ENCODE measurements around the gene NCAM1.

The NCAM1 gene

GRCh38 chr11:113134626-113135025 is 173.4 kb downstream of the NCAM1 start:
- DNase-seq: no peak

- DNase-seq: no peak
Measured at GRCh38 chr11:113137713-113138529, 176.7 kb downstream of the NCAM1 start.

GRCh38 chr11:113138731-113139130 is 177.5 kb downstream of the NCAM1 start:
- no peak for DNase-seq

GRCh38 chr11:113141010-113141409 is 179.8 kb downstream of the NCAM1 start:
- DNase-seq: no peak

DNA sequence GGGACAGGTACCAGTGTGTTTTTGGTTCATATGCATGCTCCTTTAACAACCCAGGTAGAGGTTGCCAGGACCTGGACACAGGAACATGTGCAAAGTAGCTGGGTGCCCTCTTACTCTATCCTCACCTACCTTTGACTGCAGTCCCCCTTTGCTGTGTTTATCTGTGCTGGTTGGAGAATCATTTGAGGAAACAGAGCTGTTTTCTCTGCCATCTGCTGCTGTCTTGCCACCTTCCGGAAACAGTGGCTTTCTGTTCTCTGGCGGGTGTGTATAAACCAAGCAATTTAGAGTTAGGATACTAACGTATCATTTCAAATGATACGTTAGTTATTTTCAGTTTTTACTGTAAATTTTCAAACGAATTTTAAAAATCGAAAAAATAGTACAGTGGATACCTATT is 181.3 kb downstream of the NCAM1 start:
- DNase-seq: no peak

GRCh38 chr11:113147249-113147648 is 186.0 kb downstream of the NCAM1 start:
- no peak for DNase-seq

DNA sequence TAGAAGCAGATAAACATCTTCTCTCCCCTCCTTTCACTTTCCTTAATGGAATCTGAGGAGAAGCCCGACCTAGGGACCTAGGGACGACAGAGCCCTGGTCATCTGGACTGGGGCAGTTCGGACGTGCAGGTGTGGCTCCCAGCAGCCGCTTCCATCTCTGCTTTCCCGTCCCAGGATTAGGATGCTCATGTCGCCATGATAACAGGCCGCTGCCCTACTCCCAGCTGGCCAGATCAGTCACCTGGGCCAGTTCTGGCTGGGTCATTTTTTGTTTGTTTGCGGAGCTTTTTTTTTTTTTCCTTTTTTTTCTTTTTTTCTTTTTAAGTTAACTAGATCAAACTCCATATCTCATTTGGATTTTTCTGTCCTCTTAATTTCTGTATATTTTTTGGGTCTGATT is 186.9 kb downstream of the NCAM1 start:
- DNase-seq: no peak

- DNase-seq: no peak
Measured at GRCh38 chr11:113148652-113149051, 187.4 kb downstream of the NCAM1 start.

- no peak for DNase-seq
Measured at GRCh38 chr11:113151521-113151920, 190.3 kb downstream of the NCAM1 start.

- DNase-seq: no peak
Measured at GRCh38 chr11:113152500-113152899, 191.3 kb downstream of the NCAM1 start.

GRCh38 chr11:113153847-113154246 is 192.6 kb downstream of the NCAM1 start:
- DNase-seq: no peak

- no peak for DNase-seq
Measured at GRCh38 chr11:113159988-113160807, 199.0 kb downstream of the NCAM1 start.

DNA sequence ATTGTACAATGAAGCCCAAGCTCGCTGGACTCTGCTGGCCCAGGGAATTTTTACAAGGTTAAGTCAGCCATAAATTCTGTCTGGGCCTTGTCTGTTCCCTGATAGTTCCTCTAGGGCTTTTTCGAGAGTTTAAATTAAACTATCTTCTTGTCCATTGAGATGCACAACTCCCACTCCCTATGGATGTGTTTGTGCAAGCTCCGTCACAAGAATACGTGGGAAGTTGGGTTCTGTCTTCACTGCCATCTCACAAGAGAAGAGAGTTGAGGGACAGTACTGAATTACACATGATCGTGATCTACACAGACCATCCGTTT is 199.5 kb downstream of the NCAM1 start:
- no peak for DNase-seq

DNA sequence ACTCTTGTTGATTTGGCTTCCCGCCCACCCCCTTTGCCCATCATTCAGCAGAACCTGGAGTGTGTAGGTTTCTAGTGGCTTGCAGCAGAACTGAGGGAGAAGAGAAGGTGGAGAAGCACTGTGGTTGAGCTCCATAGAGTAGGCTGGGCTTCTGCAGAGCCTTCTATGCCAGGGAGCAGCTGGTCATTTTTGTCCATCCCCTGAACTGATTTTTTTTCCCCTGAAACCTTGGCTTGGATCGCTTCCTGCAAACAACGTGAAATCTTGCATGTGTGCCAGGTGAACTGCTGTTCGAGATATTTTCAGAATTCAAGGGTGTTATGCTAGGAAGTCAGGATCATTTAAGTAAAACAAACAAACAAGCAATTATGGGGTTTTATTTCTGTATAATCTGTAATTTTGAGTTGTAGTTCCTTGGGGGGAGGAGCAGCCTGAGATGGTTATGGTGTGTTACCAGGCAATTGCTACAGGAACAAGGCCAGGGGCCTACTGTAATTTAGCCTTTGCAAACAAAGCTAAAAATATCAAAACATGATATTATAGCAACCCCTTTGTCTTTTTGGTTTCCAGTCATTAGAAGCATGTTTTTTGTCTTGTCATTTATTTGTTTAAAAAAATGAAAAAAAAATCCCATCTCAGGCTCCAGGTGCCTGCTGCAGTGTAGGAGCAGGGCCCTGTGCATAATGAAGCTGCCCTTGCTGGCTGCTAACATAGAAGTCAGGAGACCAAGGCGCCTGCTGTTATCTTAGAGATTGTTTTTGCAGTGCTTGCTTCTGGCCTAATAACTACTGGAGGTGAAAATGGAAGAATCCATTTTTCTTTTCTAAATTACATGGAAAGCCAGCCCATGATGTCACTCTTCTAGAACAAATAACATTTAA is 200.7 kb downstream of the NCAM1 start:
- no peak for DNase-seq

DNA sequence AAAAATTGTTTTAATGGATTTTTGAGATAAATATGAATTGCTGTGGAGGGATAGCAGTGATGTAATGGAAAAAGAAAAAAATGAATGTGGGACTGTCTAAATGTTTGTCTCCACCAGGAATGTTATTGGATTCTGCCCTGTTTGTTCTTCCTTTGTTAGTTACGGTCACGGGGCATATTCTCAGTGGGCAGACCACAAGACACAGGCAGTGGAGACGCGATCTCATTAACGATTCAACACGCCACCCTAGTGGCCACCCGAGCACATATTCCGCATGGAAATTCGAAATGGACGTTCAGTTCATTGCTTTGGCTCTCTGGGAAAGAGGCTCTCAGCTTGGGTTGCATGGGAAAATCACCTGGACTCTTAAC is 201.4 kb downstream of the NCAM1 start:
- no peak for DNase-seq

DNA sequence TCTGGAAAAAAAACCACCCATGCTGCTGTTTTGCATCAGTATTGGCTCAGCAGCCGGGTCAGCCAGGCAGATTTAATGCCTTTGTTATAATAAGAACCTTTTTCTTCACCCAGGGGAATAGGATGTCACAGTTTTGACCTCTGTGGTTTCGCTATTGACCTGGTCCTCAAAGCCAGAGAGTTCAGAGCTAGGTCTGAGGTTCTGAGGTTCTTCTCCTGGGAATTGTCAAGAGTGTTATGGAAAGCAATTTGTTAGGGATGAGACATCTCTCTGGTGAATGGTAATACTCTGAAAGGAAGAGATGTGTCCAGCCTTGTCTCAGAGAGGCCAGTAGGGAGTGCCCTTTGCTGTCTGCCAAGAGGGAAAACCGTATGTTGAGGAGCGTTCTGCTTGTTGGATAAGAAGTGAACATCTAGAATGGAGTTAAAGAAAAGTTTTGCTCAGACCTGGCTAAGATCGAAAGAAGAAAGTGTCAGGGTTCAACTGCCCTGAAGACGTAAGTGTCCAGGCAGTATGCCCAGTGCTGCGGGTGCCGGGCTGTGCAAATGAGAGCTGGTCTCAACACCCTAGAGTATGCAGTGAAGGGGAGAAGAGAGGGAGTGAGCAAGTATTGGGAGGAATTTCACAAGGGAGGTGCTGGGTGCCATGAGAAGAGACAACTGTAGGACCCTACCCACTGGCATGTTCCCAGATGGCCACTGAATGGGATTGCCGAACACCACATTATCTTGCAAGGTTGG is 202.2 kb downstream of the NCAM1 start:
- DNase-seq: no peak

DNA sequence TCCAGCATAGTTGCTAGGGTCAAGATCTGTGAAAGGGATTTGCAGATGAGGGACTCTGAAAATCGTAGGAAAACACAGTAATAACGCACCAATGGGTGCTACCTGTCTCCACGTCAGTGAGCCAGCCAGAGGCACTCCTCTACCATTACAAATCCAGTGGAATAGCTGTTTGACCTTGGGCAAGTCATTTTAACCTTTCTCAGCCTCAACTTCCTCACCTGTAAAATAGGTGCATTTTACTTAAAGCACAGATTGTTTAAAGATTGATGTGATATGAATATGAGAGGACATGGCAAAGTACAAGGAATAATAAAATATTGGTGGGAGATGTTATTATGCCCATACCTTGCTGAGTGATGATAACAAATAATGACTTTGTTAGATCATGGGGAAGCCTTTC is 205.1 kb downstream of the NCAM1 start:
- no peak for DNase-seq

DNA sequence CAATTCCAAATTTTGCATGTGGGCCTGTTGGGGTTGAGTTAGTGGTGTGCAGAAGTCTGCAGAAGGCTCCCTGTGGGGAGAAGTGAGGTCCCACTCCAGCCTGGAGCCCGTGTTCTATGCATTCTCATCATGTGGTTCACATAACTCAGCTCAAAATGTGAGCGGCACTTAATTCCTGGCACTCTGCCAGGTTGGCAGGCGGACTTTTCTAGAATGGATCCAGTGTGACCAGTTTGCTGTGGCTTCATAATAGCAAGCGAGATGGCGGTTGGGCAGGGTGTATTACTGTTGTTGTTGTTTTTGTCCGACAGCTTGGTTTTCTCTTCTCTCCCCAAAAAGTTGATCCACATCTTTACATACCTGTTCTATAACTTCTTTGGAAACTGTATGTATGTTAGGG is 206.4 kb downstream of the NCAM1 start:
- DNase-seq: no peak

DNA sequence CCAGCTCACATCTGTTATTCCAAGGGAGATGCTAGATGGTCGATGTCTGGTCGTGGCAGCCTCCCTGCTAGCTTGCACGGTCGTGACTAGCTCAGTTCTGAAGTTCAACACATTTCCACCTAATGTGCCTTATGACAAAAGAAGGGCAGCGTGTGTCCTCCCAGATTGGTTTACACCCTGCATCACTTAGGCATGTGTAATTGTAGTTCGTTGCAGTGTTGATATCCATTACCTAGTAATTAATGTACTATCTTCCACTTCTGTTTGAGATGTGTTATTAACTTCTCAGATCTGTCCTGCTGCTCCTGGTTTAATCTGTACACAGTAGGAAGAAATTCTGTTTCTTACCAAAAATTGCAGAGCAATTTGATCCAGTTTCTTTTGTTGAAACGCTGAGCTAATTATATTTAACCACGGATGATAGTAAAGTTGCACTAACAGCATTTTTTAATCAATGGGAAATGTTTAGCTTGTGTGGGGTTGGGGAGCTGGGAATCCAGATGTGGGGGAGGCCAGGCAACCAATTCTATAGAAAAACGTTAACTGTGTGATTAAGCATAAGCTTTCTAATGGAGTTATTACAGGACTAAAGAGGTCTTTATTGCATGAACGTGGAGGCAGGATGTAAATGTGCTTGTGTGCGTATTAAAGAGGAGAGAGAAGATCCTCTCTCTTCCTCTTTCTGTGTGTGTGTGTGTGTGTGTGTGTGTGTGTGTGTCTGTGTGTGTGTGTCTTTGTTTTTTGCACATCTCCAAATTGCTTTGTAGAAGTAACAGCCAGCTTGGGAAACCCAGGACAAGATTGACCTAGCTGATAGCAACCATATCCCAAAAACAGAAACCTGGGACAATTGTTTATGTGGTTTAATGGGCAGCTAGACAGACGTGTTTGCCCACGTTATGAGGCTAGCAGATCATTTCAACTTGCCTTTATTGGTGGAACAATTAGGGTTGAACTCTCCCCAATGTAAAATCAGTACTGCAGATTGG is 207.4 kb downstream of the NCAM1 start:
- no peak for DNase-seq

GRCh38 chr11:113172382-113172951 is 211.2 kb downstream of the NCAM1 start:
- no peak for DNase-seq

DNA sequence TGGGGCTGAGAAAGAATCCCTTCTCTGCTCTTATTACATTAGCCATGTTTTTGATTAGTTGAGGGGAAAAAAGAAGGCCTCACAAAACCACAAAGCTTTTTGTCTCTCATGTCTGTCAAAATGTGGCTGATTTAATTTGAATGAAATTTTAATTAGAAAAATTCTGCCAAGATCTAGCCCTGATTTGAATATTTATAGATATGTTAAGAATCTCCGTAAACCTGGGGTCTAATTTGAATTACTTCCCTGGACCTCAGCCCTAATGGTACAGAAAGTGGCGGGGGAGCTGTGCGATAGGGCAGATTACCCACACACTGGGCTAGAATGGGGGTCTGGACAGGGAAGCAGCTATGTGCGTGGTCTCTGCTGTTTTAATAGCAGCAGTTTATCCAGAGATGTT is 211.9 kb downstream of the NCAM1 start:
- DNase-seq: no peak

All from EL (cell line).